Measurements from ENCODE around the gene PRAMEF20.
"Not testable (repeated sequence)": the region's sequence is repeated elsewhere in the genome, so short reads cannot be mapped to it uniquely, and the experiment has no call there.

The PRAMEF20 gene

GRCh38 chr1:13410150-13410549 lies at the start of gene PRAMEF20:
PRAMEF20 (plus strand) TSS chr1:13410450; CDS start chr1:13416355, 5,905 bp downstream.
- DNase-seq (ENCODE audit: low read depth), result not testable (repeated sequence)

DNA sequence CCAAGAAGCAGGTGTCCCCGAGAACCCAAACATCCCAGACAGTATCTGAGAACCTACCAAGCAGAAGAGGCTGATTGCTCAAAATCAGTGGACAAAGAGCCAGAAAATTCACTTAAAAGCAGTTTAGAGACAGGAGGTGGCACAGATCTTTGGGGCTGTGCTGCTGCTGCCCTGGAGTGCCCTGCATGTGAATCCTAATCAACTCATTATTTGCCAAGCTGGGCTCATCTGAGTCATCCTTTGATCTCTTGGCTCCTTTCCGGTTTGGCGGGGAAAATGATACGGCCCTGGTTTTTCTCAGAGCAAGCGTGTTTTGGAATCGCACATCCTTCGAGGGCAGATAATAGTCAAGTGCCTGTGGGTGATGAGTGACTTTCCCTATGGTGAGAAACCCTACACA lies 47.9 kb upstream of the PRAMEF20 start:
- not testable (repeated sequence) for DNase-seq (ENCODE audit: low read depth)

GRCh38 chr1:13364928-13365327 lies 45.3 kb upstream of the PRAMEF20 start:
- DNase-seq (ENCODE audit: low read depth), result not testable (repeated sequence)

- not testable (repeated sequence) for DNase-seq (ENCODE audit: low read depth)
Observed at GRCh38 chr1:13366536-13366935, 43.7 kb upstream of the PRAMEF20 start.

- not testable (repeated sequence) for DNase-seq (ENCODE audit: low read depth)
Observed at GRCh38 chr1:13368544-13368943, 41.7 kb upstream of the PRAMEF20 start.

DNA sequence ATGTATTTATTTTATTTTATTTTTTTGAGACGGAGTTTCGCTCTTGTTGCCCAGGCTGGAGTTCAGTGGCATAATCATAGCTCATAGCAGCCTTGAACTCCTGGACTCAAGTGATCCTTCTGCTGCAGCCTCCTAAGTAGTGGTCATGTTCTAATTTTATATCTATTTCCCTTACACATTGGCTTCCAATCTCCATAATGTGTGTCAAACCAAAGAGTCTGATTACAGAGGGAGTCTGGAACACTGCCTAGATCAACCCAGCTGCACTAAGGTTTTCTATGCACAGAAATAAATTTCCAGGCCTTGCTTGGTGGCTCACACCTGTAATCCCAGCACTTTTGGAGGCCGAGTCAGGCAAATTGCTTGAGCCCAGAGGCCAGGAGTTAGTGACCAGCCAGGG lies 31.3 kb upstream of the PRAMEF20 start:
- not testable (repeated sequence) for DNase-seq (ENCODE audit: low read depth)

- DNase-seq (ENCODE audit: low read depth), result not testable (repeated sequence)
Observed at GRCh38 chr1:13380380-13380779, 29.9 kb upstream of the PRAMEF20 start.

DNA sequence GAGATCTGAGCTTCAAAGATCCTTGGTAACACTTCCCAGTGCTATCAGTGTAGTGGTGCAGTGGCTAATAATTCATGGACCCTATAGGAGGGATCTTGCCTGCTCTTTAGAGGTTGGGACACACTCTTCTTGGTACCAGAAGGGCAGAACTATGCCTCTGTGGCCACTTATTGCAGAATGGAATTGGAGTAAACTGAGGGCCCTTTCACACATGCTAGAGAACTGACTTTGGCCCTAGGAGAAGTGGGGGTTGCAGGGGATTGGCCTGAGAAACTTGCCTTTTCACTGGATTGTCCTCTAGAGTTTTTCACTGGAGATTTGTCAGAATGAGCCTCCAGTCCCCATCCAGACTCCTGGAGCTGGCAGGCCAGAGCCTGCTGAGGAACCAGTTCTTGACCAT lies 20.9 kb upstream of the PRAMEF20 start, which contains the start of gene PRAMEF17:
Gene PRAMEF17, plus strand, starts transcription at position 301 of the 400 bp plus-strand sequence. Its CDS starts 26 bp downstream, at position 327.
- DNase-seq (ENCODE audit: low read depth), result not testable (repeated sequence)

DNA sequence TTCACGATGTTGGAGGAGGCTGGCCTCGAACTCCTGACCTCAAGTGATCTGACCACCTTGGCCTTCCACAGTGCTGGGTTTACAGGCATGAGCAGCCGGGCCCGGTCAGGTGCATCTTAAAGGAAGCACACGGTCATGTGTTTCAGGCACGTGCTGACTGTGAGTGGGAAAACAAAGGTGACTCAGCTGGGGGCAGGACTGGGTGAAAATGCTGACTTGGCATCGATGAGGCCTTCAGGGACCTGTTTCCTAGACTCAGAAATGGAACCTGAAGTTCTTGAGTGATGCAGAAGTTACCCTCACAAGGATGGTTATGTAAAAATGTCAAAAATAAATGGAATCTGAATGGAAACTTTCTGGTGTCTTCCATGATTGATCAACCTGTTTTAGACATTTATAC lies 17.2 kb upstream of the PRAMEF20 start:
- not testable (repeated sequence) for DNase-seq (ENCODE audit: low read depth)

GRCh38 chr1:13394761-13395160 lies 15.5 kb upstream of the PRAMEF20 start:
- DNase-seq (ENCODE audit: low read depth), result not testable (repeated sequence)

DNA sequence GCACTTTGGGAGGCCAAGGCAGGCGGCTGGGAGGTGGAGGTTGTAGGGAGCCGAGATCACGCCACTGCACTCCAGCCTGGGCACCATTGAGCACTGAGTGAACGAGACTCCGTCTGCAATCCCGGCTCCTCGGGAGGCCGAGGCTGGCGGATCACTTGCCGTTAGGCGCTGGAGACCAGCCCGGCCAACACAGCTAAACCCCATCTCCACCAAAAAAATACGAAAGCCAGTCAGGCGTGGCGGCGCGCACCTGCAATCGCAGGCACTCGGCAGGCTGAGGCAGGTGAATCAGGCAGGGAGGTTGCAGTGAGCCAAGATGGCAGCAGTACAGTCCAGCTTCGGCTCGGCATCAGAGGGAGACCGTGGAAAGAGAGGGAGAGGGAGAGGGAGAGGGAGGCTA lies 14.9 kb upstream of the PRAMEF20 start:
- DNase-seq (ENCODE audit: low read depth), result not testable (repeated sequence)

GRCh38 chr1:13407811-13408210 lies 2.4 kb upstream of the PRAMEF20 start:
- DNase-seq (ENCODE audit: low read depth), result no peak

- DNase-seq (ENCODE audit: low read depth), result no peak
Observed at GRCh38 chr1:13430495-13430894, 20.2 kb downstream of the PRAMEF20 start.

DNA sequence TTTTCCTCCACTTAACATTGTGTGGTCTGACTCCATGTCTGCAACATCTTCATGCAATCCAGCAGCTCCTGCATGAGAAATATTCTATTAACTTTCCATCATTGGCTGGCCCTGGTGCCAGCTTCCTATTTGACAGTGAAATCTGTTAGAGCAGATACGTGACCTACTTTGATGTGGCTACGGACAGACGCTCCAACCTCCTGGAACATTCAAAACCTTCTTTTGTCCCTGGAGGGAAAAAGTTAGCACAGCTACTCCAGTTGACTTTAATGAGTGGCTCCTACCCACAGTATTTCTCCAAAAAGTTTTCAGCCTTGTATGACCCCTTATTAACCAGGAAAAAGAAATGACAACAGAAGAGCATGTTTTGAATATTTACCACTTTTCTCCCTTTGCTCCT lies 22.0 kb downstream of the PRAMEF20 start:
- no peak for DNase-seq (ENCODE audit: low read depth)

GRCh38 chr1:13433694-13434358 lies 23.6 kb downstream of the PRAMEF20 start:
- not testable (repeated sequence) for DNase-seq (ENCODE audit: low read depth)

- no peak for DNase-seq (ENCODE audit: low read depth)
Observed at GRCh38 chr1:13435458-13435857, 25.2 kb downstream of the PRAMEF20 start.

DNA sequence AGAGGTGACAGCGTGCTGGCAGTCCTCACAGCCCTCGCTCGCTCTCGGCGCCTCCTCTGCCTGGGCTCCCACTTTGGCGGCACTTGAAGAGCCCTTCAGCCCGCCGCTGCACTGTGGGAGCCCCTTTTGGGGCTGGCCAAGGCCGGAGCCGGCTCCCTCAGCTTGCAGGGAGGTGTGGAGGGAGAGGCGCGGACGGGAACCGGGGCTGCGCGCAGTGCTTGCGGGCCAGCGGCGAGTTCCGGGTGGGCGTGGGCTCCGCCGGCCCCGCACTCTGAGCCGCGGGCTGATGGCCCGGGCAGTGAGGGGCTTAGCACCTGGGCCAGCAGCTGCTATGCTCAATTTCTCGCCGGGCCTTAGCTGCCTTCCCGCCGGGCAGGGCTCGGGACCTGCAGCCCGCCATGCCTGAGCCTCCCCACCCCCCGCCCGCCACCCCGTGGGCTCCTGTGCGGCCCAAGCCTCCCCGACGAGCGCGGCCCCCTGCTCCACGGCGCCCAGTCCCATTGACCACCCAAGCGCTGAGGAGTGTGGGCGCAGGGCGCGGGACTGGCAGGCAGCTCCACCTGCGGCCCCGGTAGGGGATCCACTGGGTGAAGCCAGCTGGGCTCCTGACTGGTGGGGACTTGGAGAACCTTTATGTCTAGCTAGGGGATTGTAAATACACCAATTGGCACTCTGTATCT lies 29.0 kb downstream of the PRAMEF20 start:
- not testable (repeated sequence) for DNase-seq (ENCODE audit: low read depth)

GRCh38 chr1:13443335-13443979 lies 33.2 kb downstream of the PRAMEF20 start:
- DNase-seq (ENCODE audit: low read depth), result no peak

DNA sequence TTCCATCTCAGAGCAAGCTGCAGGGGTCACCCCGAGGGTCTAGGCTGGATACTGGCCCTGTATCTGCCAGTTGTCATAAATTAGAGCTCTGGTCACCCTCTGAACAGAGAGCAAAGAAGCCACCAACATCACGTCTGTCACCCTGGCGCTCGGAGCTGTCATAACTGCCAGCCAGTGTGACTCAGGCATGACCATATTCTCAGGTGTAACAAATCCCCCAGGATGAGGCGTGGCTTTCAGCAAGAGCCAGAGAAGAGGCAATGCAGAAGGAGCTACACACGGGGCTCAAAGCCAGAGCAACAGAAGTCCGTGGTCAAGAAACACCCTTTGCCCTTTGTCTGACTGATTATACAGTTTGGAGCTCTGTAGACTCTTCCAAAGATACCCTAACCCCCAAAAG lies 40.0 kb downstream of the PRAMEF20 start:
- no peak for DNase-seq (ENCODE audit: low read depth)

GRCh38 chr1:13451399-13451965 lies 41.2 kb downstream of the PRAMEF20 start:
- DNase-seq (ENCODE audit: low read depth), result no peak

GRCh38 chr1:13456904-13457532 lies 46.8 kb downstream of the PRAMEF20 start:
- no peak for DNase-seq (ENCODE audit: low read depth)

DNA sequence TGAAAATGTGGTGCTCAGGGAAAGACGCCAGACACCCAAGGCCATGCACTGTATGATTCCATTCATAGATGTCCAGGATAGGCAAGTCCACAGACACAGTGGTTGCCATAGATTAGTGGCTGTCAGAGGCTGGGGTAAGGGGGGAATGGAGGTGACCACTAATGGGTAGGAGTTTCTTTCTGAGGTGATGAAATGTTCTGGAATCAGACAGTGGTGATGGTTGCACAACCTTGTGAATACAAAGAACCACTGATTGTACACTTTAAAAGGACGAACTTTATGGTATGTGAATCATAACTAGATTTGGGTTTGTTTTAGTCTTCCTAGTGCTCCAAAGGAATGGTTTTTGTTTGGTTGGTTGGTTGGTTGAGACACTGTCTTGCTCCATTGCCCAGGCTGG lies 51.7 kb downstream of the PRAMEF20 start:
- DNase-seq (ENCODE audit: low read depth), result no peak
